Activated CD4-positive, alpha-beta T cell treated with anti-CD3 and anti-CD28 coated beads, Interleukin-2, amount 50 U/mL, for 24 hours (primary cell): ENCODE results near the gene RAB6B.

Experiments
- DNase-seq, 2 donors: peaks; one replicate each; pipeline ENCODE4 v3.0.0-alpha.2; 2020; ENCODE audit warnings: low read depth in 1 of 2, low spot score in 1 of 2

The RAB6B gene

DNA sequence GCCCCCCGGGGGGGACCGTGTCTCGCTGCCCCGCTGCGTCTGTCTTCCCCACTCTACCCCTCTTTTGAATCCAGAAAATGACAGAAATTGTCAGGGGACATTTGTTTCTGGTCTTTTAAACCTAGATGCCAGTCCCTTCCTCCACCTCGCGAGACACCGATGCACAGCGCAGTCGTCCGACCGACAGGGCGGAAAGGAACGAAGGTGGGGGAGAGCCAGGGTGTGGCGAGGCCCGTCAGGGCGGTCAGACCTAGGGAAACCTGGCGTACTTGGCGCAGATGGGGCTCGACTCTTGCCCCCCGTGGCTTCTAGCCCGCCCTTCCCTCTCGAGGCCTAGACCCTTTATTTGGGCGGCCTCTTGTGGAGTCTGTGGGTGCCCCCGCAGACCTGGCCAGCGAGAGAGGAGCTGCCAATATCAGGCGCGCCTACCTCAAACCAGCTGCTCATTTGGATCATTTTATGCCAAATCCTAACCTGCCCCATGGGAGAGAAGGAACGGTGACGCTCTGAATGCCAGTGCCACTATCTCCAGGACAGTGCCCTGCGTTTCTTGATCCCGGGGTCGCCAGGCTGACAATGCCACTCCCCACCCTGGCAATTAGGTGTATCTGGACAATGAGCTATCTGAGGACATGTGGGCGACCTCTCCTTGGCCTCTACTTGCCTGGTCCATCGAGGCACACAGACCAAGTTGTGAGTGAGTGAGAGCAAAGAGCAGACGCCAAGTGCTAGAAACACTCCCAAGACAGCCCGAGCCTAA lies 500 bp upstream of the RAB6B start:
- no peak for DNase-seq

DNA sequence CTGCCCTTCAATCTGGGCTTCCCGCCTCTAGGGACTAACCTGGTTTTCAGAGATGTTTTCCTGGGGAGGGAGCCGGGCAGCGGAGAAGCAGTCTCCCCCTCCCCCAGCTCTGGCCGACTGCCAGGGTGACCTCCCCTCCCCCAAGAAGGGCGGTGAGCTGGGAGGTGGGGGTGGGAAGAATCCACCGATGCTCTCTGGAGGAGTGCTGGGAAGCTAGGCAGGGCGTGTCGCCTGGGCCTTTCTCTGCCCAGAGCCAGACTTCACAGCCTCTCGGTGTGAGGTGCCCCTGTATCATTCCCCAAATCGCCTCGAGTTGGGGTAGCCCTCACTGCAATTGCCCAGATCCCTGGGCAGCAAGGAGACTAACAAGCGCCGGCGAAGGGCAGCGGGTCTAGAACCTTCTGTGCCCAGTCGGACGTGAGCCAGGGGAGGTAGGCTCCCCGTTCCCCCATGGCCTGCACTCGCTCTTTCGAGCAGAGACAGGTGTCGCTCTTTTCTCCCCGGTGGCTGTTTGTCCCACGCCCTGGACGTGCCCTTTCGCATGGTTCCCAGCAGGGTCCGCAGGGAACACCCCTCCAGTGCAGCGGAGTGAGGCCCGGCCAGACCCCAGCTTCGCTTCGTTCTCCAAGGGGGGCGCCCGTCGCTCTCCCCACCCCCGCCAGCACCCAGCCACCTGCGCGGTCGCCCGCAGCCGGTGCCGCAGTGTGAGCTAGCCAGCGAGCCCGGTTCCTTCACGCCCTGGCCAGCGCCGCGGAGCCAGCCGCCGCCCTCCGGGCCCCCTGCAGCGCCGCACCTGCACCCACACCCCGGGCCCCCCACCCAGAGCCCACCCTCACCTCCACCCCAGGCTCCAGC lies 1.1 kb downstream of the RAB6B start:
- no peak for DNase-seq

DNA sequence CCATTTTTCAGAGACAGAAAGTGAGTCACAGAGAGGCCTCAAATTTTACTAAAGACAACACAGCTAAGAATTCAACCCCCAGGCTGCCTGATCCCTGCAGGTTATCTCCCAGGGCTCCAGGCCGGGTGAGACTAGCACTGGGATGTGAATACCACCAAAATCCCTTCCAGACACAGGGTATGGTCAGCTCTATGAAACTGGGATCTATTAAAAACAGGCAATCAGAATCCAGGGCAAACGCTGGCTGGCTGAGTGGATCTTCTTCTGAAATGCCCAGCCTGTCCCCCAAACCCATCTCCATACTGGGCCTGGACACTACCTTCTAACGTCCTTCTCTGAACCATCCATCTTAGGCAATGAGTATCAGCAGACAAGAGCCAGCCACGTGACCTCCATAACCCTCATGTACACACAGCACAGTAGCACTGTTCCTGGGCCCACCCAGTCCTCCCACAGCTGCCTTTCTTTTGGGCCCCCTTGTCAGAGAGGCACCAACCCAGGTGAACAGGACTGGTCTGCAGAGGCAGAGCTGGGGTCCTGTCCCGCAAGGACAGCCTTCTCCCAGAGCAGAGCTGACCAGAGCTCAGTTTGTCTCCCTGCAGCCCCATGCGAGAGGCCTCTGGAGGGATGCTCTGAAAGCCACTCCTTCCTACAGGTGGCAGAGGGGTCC lies 1.9 kb downstream of the RAB6B start:
- no peak for DNase-seq

DNA sequence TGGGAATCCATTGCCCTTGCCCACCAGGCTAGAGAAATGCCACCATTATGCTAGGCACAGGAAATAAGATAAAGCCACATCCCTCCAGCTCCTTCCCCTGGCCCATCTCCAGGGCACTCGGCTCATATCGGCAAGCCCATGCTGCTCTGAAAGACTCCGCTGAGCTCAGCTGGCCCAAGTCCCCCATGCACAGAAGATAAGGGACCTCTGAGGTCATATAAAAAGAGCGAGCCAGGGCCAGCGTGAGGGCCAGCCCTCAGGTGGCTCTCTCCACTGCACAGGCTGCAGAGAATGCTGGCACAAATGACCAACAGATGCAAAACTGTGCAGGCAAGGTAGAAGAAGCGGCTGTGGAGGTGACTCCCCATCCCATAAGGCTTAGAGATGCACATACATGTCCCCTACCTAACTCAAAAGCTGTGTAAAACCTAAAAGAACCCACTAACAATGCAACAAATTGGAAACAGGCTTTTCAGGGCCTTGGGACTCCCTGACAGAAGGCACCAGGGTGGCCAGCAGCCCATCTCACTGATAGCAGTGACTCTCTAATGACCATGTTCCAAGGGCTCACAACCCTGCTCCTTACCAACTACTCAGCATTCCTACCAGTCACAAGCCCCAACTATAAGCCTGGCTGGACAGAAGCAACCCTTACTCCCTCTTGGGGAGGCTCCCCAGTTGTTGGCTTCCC lies 3.0 kb downstream of the RAB6B start:
- no peak for DNase-seq

DNA sequence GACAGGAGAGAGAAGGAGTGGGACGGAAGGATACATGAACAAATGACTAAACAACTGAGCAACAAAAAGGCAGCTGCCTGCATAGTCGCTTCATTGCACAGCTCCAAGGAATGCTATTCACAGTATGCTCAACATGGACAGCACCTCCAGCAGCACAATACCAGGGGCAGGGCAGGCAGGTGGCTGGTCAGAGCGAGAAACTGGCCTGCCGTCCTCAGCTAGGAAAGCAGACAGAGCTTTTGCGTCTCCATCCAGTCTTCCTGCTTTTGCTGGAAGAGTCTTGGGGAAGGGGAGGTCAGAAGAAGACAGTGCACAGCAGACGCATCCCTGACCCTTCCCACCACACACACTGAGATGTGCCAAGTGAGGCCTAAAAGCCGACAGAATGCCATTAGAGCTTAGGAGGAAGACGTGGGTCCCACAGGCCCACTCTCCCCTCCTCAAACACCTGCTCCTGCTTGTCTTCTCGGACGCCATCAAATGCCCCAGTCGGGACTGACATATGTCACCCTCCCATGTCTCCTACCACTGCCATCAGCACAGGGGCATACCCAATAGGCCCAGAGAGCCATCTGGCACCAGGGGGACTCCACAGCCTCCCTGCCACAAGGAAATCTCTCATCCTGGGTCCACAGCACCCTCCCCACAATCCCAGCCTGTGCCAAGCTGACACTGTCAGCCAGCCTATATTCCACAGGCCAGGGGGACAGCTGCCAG lies 3.9 kb downstream of the RAB6B start:
- no peak for DNase-seq

DNA sequence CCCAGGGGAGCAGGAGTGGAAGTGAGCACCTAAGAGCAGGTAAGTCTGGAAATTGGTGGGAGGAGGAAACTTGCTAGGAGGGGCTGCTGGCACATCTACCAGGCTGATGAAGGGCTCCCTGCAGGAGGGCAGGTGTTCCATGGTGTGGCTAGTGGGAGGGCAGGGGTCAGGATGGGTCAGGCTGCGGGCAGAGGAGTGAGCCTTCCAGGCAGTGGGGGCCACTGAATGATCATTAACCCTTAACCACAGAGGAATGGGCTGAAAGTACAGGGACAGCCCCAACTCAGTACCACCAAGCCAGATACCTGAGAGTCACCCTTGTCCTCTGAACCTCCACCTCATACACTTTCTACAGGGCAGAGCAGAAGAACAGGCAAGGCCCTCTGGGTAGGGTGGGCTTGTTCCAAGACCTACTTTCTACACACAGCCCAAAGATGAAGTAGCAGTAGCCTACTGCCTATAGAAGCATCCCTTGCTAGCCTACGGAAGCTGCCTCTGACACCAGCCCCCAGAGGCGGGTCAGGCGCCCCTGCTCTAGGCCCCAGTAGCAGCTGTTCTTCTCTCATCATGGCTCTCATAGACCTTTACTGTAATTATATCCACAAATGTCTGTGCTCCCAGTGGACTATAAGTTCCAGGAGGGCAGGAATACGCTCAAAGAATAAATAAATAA lies 4.6 kb downstream of the RAB6B start:
- no peak for DNase-seq

DNA sequence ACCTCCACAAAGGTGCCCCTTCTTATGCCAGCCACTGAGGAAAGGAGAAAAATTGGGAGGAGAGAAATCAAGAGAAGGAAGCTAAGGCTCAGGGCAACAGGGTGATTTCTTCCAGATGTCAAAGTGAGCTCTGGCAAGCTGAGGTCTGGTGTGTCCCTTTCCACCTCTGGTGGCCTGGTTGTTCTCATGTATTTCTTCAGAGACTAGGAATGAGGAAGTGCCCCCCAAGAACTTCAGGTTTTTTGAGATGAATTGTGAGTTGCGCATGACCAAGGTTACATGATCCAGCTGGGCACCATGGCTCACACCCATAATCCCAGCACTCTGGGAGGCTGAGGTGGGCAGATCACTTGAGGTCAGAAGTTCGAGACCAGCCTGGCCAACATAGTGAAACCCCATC lies 5.6 kb downstream of the RAB6B start:
- no peak for DNase-seq

DNA sequence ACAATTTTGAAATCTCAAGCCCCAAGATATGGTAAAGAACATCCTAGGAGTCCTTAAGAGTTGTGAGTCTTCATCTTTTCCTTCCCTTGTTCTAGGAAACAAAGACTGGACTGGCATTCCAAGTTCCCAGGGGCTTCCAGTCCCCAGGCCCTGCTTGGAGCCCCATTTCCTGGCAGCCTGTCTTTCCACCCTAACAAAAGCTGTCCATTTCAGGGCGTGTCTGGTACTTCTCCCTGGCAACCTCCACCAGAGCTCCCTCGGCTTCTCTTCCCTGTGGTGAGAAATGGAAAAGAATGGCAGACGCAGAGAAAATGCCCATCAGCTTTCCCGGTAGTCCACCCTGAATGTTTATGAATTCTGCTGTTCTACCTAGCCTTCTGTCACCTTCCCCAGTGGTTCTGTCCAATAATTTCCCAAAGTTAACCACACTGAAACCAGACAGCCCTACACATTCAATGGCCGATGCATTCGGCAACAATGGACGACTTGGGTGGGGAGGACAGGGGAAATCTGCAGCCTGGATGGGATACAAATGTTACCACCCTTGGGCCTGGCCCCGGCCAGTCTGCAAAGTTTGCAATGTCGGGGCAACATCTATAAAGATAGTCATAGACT lies 6.8 kb downstream of the RAB6B start:
- no peak for DNase-seq

DNA sequence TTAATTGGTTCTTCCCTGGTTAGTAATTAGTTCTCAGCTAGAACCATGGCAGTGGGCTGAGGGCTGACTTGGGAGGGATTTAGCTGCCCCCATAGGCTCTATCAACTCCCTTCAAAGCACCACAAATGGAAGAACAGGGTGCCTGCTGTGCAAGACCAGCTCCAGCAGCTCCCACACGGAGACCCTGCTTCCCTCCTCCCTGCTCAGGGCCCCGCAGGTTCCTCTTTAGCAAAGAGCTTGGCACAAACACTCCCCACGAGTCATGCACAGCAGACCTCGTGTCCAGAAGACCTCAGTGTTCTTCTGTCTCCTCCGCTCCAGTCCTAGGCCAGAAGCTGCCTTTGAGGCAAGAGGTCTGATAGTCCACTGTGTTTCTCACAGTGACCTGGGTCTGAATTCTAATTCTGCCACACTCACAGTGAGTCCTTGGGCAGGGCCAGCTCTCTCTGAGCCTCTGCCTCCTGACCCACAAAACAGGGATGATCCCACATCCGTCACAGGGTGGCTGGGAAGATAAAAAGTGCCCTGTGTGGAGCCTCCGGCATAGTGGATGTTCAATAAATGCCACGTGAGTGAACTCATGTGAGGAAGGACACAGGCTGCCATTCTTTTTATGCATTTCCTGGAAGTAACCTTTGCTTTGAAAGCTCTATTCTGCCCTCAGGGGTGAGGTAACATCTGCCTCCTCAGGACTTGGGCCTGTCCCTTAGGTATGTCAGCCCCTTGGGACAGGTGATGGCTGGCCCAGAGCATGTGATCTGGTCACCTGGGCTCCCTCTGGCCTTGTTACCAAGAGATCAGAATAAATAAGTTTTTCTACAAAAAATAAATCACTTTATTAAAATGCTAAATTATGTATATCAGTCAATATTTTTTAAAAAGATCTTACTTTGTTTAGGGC lies 7.6 kb downstream of the RAB6B start:
- no peak for DNase-seq

DNA sequence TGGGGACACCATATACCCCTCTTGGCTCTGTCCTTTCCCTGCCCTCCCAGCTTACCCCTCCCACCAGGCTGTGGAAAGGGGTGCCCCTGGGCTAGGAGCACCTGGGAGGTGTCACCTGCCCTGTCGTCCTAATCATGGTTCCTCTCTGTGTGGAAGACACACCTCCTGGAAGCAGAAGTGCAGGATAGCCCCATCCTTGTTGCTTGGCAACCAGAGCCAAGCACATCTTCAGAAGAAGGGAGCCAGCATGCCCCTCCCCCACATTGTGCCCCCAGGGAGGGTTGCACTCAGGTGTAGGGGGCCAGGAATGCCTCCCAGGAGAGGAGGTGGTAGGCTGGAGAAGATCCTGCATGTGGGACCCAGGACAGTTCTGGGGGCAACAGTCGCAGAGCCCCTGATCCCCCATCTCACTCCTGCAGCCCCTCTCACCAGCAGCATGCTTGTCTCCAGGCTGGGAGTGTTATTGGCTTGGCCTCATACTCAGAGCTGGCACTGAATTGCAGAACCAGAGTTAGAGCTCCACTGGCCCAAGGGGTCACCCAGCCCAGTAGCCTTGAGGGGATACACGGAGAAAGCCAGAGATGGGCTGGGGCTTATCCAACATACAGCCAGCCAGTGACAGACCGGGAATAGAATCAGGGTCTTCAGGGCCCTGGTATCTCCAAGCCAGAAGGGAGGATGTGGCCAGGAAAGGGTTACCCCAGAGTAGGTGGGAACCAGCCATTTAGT lies 8.4 kb downstream of the RAB6B start:
- no peak for DNase-seq

DNA sequence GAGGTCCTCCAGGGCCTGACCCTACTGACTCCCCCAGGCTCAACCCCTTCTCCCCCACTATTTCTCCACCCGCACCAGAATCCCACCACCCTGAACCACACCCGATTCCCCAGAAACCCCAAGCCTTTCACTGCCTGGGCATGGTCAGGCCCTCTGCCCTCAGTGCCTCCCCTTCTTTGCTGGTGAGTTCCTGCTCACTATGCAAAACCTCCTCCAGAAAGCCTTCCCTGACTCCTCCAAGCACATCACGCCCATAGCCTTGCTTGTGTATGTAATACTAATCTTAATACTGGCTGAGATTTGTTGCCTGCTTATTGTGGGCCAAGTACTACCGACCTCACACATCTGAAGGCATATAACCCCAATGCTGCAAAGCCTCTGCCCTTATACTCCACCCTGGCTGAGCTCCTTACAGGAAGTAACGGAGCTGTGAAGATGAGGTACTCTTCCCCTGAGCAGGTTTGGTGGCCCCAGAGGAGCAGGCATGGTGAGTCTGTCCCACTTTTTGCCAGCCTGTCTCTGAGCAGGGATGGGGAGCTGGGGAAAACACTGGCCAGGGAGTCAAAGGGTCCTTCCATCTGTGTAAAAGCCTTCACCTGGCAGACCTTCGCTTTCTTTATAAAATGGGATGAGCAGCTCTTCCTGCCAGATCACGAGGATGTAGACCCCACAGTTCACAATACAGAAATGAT lies 9.5 kb downstream of the RAB6B start:
- no peak for DNase-seq

DNA sequence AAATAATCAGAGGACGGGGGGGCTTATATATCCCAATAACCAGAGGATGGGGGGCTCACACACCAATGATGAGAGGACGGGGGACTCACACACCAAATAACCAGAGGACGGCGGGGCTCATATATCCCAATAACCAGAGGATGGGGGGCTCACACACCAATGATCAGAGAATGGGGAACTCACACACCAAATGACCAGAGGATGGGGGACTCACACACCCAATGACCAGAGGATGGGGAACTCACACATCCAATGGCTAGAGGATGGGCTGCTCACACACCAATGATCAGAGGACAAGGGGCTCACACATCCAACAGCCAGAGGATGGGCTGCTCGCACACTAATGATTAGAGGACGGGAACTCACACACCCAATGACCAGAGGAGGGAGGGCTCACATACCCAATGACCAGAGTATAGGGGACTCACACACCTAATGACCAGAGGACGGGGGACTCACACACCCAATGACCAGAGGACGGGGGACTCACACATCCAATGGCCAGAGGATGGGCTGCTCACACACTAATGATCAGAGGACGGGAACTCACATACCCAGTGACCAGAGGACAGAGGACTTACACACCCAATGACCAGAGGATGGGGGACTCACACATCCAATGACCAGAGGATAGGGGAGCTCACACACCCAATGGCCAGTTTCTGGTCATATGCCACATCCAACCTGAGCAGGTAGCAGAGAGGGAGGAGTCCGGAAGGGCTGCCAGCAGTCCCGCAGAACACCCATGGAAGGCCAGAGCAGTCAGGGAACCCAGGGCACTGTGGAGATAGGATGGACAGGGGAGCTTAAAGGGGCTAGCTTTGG lies 10.6 kb downstream of the RAB6B start:
- no peak for DNase-seq

DNA sequence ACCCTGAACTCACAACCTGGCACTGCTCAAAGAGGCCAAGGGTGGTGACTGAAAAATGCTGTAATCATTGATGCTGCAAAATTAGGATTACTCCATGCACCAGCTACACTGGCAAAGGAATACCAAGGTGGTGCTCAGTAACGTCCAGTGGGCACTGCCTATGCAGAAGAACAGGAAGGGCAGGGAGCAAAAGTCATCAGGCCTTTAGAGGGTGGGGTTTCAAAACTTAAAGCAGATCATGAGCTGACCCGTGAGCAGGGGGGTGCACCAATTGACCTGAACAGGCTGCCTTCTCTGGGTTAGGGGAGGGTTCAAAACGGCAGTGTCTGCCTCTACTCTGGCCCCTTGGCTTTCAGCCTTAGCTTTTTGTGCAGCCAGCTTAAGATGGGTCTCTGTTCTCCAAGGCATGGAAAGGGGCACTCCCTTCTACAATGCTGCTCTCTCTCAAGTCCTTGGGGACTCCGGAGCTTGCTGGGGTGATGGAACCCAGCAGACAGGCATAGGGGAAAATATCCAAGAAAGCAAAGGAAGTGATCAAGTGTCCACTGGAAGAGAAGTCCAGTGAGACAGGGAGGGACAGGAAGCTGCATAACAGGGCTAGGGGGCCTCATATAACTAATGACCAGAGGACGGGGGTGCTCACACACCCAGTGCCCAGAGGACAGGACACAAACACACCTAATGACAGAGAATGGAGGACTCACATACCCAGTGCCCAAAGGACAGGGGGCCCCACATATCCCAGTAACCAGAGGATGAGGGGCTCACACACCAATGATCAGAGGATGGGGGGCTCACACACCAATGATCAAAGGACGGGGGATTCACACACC lies 11.4 kb downstream of the RAB6B start:
- no peak for DNase-seq

DNA sequence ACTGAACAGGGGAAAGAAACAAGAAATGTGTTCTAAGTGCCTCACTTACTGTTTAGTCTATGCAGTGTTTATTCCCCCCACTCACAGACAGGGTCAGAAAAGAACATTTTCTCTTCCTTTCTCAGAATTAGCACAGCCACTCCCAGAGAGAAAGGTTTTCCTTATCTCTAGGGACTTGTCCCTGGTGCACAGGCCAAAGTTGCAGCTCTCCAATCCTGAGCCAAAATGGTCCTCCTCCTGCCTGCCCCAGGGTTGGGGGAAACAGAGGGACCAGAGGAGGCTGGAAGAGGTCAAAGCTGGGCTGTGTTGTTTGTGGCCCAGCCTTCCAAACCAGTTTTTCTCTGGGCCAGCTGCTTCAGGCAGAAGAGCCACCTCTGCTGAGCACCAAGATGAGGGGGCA lies 12.0 kb downstream of the RAB6B start:
- no peak for DNase-seq

DNA sequence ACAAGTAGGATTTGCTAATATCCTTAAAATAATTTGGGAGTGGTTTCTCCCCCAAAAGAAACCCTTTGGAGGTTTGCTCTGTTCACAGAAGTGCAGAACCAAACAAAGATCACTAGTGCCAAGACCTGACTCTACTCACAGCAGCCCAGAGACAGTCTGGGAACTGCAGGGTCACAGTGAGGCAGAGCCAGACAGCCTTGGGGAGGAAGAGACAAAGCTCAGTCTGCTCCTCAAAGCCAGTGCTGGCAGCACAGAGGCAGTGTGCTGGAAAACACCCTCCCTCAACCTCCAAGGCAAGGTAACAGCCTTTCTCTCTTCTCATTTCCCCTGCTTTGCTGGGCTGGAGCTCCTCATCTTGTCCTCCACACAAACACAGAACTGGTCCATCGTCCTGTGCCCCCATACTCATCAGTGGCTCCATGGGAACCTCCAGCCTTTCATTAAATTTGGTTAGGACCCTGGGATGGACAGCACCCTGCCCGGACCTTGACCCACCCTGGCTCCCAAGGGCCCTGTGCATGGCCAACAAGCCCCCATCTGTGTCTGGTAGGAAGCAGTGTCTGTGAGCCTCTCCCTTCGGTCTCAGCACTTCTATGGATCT lies 12.6 kb downstream of the RAB6B start:
- DNase-seq, result no peak
